Measurements from ENCODE around the gene EXPH5.
"Not testable (repeated sequence)": the region's sequence is repeated elsewhere in the genome, so short reads cannot be mapped to it uniquely, and the experiment has no call there.

The EXPH5 gene

GRCh38 chr11:108606070-108606469 lies 12.5 kb upstream of the EXPH5 start:
- no peak overlapping the region for H3K4me3 ChIP-seq (ENCODE audit: low read depth, low read length)
- DNase-seq (ENCODE audit: low read depth, low spot score), result no peak
- in situ Hi-C loops (cut with HindIII; ENCODE audit: low sequenced_read_pairs), result no loop called here
- TF ChIP-seq CTCF (IDR thresholded peaks at IDR 0.05; ENCODE audit: low read depth, low read length), result no peak

- in situ Hi-C loops (cut with HindIII; ENCODE audit: low sequenced_read_pairs); DNase-seq (ENCODE audit: low read depth, low spot score); H3K4me3 ChIP-seq (ENCODE audit: low read depth, low read length): not testable (repeated sequence)
These were observed 9.2 kb upstream of the EXPH5 start for GRCh38 chr11:108602818-108603217.

- in situ Hi-C loops (cut with HindIII; ENCODE audit: low sequenced_read_pairs), result no loop called here
- peak; percentile 7 for DNase-seq (ENCODE audit: low read depth, low spot score)
- no peak for TF ChIP-seq CTCF (IDR thresholded peaks at IDR 0.05; ENCODE audit: low read depth, low read length)
- no peak overlapping the region for H3K4me3 ChIP-seq (ENCODE audit: low read depth, low read length)
These were observed 7.6 kb upstream of the EXPH5 start for GRCh38 chr11:108601150-108601549.

- in situ Hi-C loops (cut with HindIII; ENCODE audit: low sequenced_read_pairs), result no loop called here
These were observed 6.4 kb upstream of the EXPH5 start for GRCh38 chr11:108599978-108600377.

GRCh38 chr11:108597736-108598355 lies 4.3 kb upstream of the EXPH5 start:
- H3K4me3 ChIP-seq (ENCODE audit: low read depth, low read length), result no peak overlapping the region
- DNase-seq (ENCODE audit: low read depth, low spot score), result no peak
- in situ Hi-C loops (cut with HindIII; ENCODE audit: low sequenced_read_pairs), result no loop called here
- no peak for TF ChIP-seq CTCF (IDR thresholded peaks at IDR 0.05; ENCODE audit: low read depth, low read length)

More at GRCh38 chr11:108599978-108600377, 6.4 kb upstream of the EXPH5 start:
- no peak overlapping the region for H3K4me3 ChIP-seq (ENCODE audit: low read depth, low read length)
- DNase-seq (ENCODE audit: low read depth, low spot score), result no peak
- no peak for TF ChIP-seq CTCF (IDR thresholded peaks at IDR 0.05; ENCODE audit: low read depth, low read length)

- in situ Hi-C loops (cut with HindIII; ENCODE audit: low sequenced_read_pairs), result no loop called here
- no peak overlapping the region for H3K4me3 ChIP-seq (ENCODE audit: low read depth, low read length)
These were observed 3.1 kb upstream of the EXPH5 start for GRCh38 chr11:108596701-108597100.

More at GRCh38 chr11:108596701-108597100, 3.1 kb upstream of the EXPH5 start:
- no peak for TF ChIP-seq CTCF (IDR thresholded peaks at IDR 0.05; ENCODE audit: low read depth, low read length)
- no peak for DNase-seq (ENCODE audit: low read depth, low spot score)

Data from astrocyte of the spinal cord (primary cell).